ENCODE results near the gene SLC16A6.
"Not testable (repeated sequence)": the region's sequence is repeated elsewhere in the genome, so short reads cannot be mapped to it uniquely, and the experiment has no call there.

Gene SLC16A6

GRCh38 chr17:68247445-68248198 is 43.3 kb downstream of the SLC16A6 start, which contains the start of gene AMZ2:
Gene AMZ2 (plus strand): TSS chr17:68248043. CDS start chr17:68250188, 2,145 bp downstream.
- peak; percentile 96 to 97 for DNase-seq (ENCODE audit: low read depth in 2 of 2)

DNA sequence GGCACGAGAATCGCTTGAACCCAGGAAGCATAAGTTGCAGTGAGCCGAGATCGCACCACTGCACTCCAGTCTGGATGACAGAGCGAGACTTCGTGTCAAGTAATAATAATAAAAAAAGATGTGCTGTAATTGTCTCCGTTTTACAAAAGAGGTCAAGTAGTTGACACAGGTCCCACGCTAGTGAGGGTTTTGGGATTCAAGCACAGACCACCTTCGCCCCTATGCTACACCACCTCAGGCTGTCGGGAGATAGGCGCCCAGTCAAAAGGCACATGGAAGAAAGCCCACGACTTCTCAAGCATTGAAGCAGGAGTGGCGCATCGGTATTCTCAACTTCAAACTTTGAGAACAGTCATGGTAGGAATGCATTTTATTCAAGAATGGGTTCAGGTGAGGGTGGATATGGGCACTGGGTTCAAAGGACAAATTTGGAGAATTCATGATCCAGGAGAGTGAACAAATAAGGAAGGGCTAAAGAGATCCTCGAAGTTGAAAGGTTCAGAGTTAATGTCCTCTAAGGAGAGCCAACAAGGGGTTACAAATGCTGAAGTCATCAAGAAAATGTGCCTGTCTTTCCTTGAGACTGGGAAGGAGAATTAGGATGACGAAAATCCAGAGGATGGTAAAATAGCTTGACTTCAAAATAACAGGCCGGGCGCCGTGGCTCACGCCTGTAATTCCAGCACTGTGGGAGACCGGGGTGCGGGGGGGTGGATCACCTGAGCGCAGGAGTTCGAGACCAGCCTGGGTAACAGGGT is 44.5 kb downstream of the SLC16A6 start:
- DNase-seq (ENCODE audit: low read depth in 2 of 2), result no peak

DNA sequence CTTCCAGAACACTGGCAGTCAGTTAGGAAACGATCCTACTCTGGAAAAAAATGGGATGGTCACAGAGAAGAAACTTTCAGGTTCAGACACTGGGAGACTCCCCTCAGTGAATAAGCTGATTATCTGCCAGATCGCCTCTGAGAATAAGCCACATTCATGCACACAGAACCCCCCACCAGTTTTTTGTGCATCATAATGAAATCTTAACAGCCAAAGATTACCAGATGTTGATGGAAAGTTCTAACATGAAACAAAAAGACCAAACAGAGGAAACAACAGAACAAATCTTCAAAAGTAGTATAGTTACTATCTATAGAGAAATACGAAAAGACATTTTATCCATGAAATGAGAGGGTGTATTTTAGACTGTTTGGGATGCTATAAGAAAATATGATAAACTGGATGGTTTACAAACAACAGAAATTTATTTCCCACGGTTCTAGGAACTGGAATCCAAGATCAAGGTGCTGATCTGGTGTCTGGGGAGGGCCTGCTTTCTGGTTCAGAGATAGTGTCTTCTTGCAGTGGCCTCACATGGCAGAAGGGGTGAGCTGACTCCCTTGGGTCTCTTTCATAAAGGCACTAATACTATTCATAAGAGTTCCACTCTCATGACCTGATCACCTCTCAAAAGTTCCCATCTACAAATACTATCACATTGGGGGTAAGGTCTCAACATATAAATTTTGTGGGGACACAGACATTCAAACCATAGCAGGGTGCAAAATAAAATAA is 51.1 kb downstream of the SLC16A6 start:
- no peak for DNase-seq (ENCODE audit: low read depth in 2 of 2)

- DNase-seq (ENCODE audit: low read depth in 2 of 2), result no peak
Observed at GRCh38 chr17:68238871-68239253, 52.1 kb downstream of the SLC16A6 start.

- no peak for DNase-seq (ENCODE audit: low read depth in 2 of 2)
Observed at GRCh38 chr17:68238164-68238870, 52.6 kb downstream of the SLC16A6 start.

DNA sequence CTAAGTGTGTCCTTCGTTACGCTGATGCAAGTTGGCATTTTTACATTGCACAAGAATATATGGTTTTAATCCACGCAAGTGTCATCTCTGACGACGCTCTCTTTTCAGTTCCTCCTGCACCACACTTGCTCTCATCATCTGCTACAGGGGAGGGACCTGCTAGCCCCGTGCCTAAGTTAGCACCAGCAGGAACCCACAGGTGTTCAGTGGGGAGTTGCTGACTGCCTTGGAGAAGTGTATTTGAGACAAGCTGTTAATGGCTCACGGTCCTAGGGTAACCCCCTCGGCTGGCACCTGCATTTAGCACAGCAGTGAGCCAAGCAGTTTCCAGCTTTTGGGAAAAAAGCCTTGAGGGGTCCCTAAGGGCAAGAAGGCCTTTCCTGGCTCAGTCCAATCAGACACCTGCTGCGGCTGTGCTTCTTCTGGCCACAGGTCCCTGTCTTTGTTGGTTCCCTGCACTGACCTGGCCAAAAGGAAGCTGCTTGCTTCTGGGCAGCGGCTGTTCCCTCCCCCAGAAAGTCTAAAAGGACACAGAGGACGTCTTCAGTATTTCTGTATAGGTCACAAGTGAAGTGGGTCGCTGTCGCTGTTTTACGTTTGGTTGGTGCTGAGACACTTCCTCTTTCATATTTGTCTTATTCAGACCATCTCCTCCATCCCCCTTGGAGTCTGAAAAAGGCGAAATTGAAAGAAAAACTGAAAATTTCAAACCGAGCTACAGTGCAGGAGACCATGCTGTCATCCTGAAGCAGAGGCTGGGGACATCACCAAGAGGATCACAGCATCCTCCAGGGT is 53.4 kb downstream of the SLC16A6 start:
- DNase-seq (ENCODE audit: low read depth in 2 of 2), result not testable (repeated sequence)

DNA sequence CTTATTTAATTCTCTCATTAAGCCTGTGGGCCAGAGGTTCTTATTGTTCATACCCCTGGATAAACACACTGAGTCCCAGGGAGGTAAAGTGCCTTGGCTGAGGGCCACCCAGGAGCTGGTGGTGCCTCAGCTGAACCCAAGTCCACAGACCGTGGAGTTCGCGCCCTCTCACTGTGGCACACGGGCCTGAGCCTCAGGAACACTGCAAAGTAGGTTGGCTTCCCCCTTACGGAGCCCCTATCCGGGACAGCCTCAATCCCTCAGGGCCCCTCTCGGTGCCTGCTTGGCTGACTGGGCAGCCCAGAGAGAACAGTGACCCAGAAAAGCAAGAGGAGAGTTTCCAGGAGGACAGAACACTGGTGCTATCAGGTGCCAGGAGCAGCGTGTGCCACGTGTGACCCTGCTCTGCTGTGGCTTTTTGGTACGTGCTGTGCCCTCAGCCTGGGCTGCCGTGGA is 55.6 kb downstream of the SLC16A6 start:
- not testable (repeated sequence) for DNase-seq (ENCODE audit: low read depth in 2 of 2)

DNA sequence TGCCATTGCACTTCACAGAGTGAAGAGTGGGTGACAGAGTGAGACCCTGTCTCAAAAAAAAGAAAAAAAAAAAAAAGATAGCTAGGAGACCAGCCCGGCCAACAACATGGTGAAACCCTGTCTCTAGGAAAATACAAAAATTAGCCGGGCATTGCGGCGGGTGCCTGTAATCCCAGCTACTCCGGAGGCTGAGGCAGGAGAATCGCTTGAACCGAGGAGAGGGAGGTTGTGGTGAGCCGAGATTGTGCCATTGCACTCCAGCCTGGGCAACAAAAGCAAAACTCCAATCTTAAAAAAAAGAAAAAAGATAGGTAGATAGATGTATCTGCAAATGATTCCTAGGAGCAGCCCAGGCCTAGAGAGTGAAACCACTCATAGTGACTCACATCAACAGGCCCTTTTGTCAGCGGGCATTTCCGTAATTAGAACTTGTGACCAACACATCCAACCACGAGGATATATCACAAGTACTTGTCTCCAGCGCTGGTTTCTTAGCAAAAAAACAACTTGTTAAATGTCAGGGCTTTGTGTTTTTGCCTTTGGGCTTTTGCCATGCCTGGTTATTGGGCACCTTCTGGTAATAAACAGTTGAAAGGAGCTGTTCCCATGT is 56.1 kb downstream of the SLC16A6 start:
- not testable (repeated sequence) for DNase-seq (ENCODE audit: low read depth in 2 of 2)

- not testable (repeated sequence) for DNase-seq (ENCODE audit: low read depth in 2 of 2)
Observed at GRCh38 chr17:68232741-68233140, 58.2 kb downstream of the SLC16A6 start.

GRCh38 chr17:68231541-68231940 is 59.4 kb downstream of the SLC16A6 start:
- DNase-seq (ENCODE audit: low read depth in 2 of 2), result no peak

GRCh38 chr17:68231131-68231530 is 59.8 kb downstream of the SLC16A6 start:
- not testable (repeated sequence) for DNase-seq (ENCODE audit: low read depth in 2 of 2)

DNA sequence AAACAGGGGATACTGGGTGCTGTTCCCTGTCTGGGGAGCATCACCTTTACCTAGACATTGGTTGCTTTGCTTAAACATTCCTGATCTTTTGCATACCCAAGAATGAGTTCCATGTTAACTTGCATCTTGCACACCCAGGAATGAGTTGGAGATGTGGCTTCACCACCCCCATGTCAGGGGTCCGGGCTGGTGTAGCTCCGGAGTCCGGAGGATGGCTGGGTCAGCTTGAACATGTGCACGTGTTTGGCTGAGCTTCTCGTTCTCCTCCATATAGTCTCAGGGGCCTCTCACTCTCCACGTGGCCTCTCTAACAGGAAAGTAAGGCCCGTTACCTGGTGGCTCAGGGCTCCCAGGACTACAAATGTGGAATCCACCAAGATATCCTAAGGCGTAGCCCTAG is 61.3 kb downstream of the SLC16A6 start:
- no peak for DNase-seq (ENCODE audit: low read depth in 2 of 2)

- DNase-seq (ENCODE audit: low read depth in 2 of 2), result no peak
Observed at GRCh38 chr17:68228817-68229570, 61.9 kb downstream of the SLC16A6 start.

DNA sequence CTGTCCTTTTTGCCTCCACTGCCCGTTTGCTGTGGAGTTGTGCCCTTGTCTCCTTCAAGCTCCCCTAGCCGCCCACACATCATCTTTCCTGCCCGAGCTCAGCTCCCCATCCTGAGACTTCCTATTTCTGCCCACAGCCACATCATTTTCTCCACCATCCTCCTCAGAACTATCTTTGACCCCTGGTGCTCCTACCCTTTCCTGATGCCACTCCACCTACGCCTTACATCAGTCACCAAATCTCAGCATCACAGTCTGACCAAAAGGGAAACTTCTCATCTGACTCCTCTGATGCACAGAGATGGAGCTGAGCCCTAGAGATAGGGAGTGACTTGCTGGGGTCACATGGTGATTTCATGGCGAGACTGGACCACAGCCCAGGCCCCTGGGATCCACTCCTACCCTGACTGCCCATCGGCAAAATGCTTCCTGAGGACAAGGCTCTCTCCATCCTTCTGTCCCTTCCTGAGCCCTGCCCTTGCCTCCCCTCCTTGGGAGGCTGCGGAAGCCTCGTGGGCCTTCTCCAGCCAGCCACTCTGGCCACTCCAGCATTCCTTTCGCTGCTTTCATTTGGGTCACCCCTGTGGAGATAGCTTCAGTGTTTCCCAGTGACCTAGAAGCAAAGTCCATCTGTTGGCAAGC is 62.8 kb downstream of the SLC16A6 start:
- not testable (repeated sequence) for DNase-seq (ENCODE audit: low read depth in 2 of 2)

GRCh38 chr17:68225055-68225454 is 65.9 kb downstream of the SLC16A6 start:
- not testable (repeated sequence) for DNase-seq (ENCODE audit: low read depth in 2 of 2)

GRCh38 chr17:68222606-68223005 is 68.3 kb downstream of the SLC16A6 start:
- DNase-seq (ENCODE audit: low read depth in 2 of 2), result no peak

DNA sequence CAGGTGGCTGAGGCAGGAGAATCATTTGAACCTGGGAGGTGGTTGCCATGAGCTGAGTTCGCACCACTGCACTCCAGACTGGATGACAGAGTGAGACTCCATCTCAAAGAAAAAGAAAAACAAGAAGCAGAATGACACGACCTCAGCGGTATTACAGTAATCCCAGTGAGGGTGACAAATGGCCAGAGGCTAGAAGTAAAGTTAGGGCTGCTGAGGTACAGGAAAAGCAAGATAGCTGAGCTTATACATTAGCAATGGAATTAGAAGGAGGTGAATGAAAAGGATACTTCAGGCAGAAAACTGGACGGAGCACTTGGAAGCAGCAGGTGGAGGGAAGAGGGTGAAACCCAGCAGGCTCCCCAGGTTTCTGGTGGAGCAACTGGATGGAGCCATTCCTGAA is 69.1 kb downstream of the SLC16A6 start:
- DNase-seq (ENCODE audit: low read depth in 2 of 2), result no peak

- not testable (repeated sequence) for DNase-seq (ENCODE audit: low read depth in 2 of 2)
Observed at GRCh38 chr17:68220786-68221185, 70.1 kb downstream of the SLC16A6 start.

GRCh38 chr17:68220186-68220585 is 70.7 kb downstream of the SLC16A6 start:
- not testable (repeated sequence) for DNase-seq (ENCODE audit: low read depth in 2 of 2)
